Mesenteric fat pad (tissue), 1 donor: ENCODE data around the gene TXNDC17. TPM values are rescaled to one million over a fixed set of nuclear protein-coding genes. Genes with fewer than 3 reads are reported as not detected.
"Not testable (repeated sequence)": the region's sequence is repeated elsewhere in the genome, so short reads cannot be mapped to it uniquely, and the experiment has no call there.

Source experiments
- DNase-seq: peaks from one replicate; pipeline ENCODE4 v3.0.0-alpha.2; 2020; ENCODE audit warnings: low spot score
- long read RNA-seq: library from polyadenylated mRNA; unstranded; transcript quantifications from one replicate; pipeline ENCODE4 v2.0.0, GENCODE V29; 2020
- total RNA-seq: library from RNA; stranded (reverse); fragmentation: NEBNext Ultra II Directional; extraction: Animal tissue kit (Norgen Biotek cat#: 25700); gene quantifications from one replicate; pipeline ENCODE4 v1.2.1, GENCODE V29; 2021
- donor health status: DM: yes; HTN: yes; CAD: no.

The TXNDC17 gene
- 71.2 TPM for total RNA-seq
- long read RNA-seq, transcript TXNDC17-201 (4 exons, 2,219 nt), result major isoform, 15 of 28 reads
- long read RNA-seq, transcript TXNDC17-202 (4 exons, 459 nt), result minor isoform, 6 of 28 reads
- long read RNA-seq, partial matches to known transcripts, result 1 of 28 reads
- long read RNA-seq, other reads (novel, unspliced or antisense), result 0 of 28 reads

GRCh38 chr17:6640536-6641246, at the start of gene TXNDC17, which contains the start of gene KIAA0753:
TSS of gene TXNDC17 (plus strand) at chr17:6641060. CDS start at chr17:6641083, 23 bp downstream.
TSS of gene KIAA0753 (minus strand) at chr17:6640711. CDS start at chr17:6635103, 5,608 bp downstream.
- DNase-seq, result peak; percentile 98

GRCh38 chr17:6591599-6592158, 49.2 kb upstream of the TXNDC17 start:
- DNase-seq, result no peak

- DNase-seq, result no peak
These were observed 48.7 kb upstream of the TXNDC17 start for GRCh38 chr17:6592173-6592572.

GRCh38 chr17:6593371-6593770, 47.5 kb upstream of the TXNDC17 start:
- DNase-seq, result not testable (repeated sequence)

- DNase-seq, result no peak
These were observed 44.8 kb upstream of the TXNDC17 start for GRCh38 chr17:6596081-6596480.

- DNase-seq, result no peak
These were observed 44.3 kb upstream of the TXNDC17 start for GRCh38 chr17:6596511-6596910.

- DNase-seq, result no peak
These were observed 43.9 kb upstream of the TXNDC17 start for GRCh38 chr17:6596941-6597340.

GRCh38 chr17:6597727-6598126, 43.1 kb upstream of the TXNDC17 start:
- DNase-seq, result no peak

GRCh38 chr17:6599364-6599763, 41.5 kb upstream of the TXNDC17 start:
- DNase-seq, result no peak

GRCh38 chr17:6602141-6602540, 38.7 kb upstream of the TXNDC17 start:
- DNase-seq, result no peak

GRCh38 chr17:6603744-6604325, 37.0 kb upstream of the TXNDC17 start:
- DNase-seq, result no peak

- DNase-seq, result no peak
These were observed 35.7 kb upstream of the TXNDC17 start for GRCh38 chr17:6605142-6605541.

GRCh38 chr17:6608321-6608720, 32.5 kb upstream of the TXNDC17 start:
- no peak for DNase-seq

GRCh38 chr17:6610011-6610410, 30.8 kb upstream of the TXNDC17 start:
- no peak for DNase-seq

- no peak for DNase-seq
These were observed 29.6 kb upstream of the TXNDC17 start for GRCh38 chr17:6611231-6611630.

GRCh38 chr17:6623941-6624340, 16.9 kb upstream of the TXNDC17 start:
- DNase-seq, result no peak

GRCh38 chr17:6626616-6627015, 14.2 kb upstream of the TXNDC17 start:
- DNase-seq, result no peak

GRCh38 chr17:6627019-6627418, 13.8 kb upstream of the TXNDC17 start:
- DNase-seq, result no peak

- DNase-seq, result no peak
These were observed 10.5 kb upstream of the TXNDC17 start for GRCh38 chr17:6630390-6630789.

GRCh38 chr17:6632530-6632929, 8.3 kb upstream of the TXNDC17 start:
- no peak for DNase-seq

GRCh38 chr17:6633263-6633662, 7.6 kb upstream of the TXNDC17 start:
- DNase-seq, result no peak

GRCh38 chr17:6636105-6636504, 4.8 kb upstream of the TXNDC17 start:
- DNase-seq, result no peak
